ENCODE measurements around the gene USP49. TPM values are rescaled to one million over a fixed set of nuclear protein-coding genes. Genes with fewer than 3 reads are reported as not detected.
A peak's percentile ranks its signal among the peaks of the same experiment; 100 is the strongest.

The USP49 gene
- total and polyA plus RNA-seq, 2 donors (not counting 1 experiment from before 2014, with no cell fraction given) = 1.5 to 2.3 TPM

DNA sequence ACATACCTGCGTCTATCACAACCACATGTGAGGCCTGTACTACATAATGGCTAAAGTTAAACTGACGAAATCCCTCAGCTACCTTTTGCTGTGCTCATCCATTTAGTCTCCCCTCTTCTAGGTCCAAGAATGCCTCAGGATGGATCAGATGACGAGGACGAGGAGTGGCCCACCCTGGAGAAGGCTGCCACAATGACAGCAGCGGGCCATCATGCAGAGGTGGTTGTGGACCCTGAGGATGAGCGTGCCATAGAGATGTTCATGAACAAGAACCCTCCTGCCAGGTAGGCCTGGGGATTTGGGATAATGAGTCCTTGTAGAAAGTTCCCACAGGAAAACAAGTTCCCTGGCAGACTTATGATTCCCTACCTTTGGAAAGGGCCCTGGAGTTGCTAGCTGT, 32.1 kb upstream of the USP49 start:
- H3K4me1 ChIP-seq (ENCODE audit: control insufficient read depth, extremely low read depth, insufficient read depth, low read length) = peaks cover 9% of the 10 kb centered on the region
- H3K27me3 ChIP-seq (ENCODE audit: control insufficient read depth, insufficient read depth, low read length) = no peaks in the 10 kb centered on the region
- no peak overlapping the region for H3K4me2 ChIP-seq (ENCODE audit: extremely low read depth, insufficient read depth, low read length)
- DNase-seq (ENCODE audit: low read depth in 2 of 2) = no peak
- H3K4me3 ChIP-seq (replicated peaks in 1 of 4; ENCODE audit: control extremely low read depth in 1 of 4, insufficient read depth in 1 of 4, low read depth in 3 of 4, low read length in 4 of 4) = no peak overlapping the region
- no peak overlapping the region for H3K27ac ChIP-seq (ENCODE audit: insufficient read depth, low read length)
- TF ChIP-seq, protein P1, sequence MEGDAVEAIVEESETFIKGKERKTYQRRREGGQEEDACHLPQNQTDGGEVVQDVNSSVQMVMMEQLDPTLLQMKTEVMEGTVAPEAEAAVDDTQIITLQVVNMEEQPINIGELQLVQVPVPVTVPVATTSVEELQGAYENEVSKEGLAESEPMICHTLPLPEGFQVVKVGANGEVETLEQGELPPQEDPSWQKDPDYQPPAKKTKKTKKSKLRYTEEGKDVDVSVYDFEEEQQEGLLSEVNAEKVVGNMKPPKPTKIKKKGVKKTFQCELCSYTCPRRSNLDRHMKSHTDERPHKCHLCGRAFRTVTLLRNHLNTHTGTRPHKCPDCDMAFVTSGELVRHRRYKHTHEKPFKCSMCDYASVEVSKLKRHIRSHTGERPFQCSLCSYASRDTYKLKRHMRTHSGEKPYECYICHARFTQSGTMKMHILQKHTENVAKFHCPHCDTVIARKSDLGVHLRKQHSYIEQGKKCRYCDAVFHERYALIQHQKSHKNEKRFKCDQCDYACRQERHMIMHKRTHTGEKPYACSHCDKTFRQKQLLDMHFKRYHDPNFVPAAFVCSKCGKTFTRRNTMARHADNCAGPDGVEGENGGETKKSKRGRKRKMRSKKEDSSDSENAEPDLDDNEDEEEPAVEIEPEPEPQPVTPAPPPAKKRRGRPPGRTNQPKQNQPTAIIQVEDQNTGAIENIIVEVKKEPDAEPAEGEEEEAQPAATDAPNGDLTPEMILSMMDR (conservative IDR thresholded peaks at IDR 0.05 in 1 of 2, IDR thresholded peaks at IDR 0.05 in 1 of 2; ENCODE audit: low read depth in 1 of 2, low read length in 2 of 2) = no peak
- TF ChIP-seq EZH2 (IDR thresholded peaks at IDR 0.05; ENCODE audit: low read length, missing control alignments) = no peak
- H2AFZ ChIP-seq (ENCODE audit: low read length) = no peak overlapping the region
- no peaks in the 10 kb centered on the region for H3K9me3 ChIP-seq (ENCODE audit: control insufficient read depth, insufficient read depth, low read depth, low read length)
- peaks cover 37% of the 10 kb centered on the region for H3K79me2 ChIP-seq (ENCODE audit: control insufficient read depth, insufficient read depth, low read length)
- H3K9ac ChIP-seq (ENCODE audit: insufficient read depth, low read length) = no peak overlapping the region
- no peaks in the 10 kb centered on the region for H4K20me1 ChIP-seq (ENCODE audit: control insufficient read depth, extremely low read depth, insufficient read depth, low read length)
- H3K36me3 ChIP-seq (ENCODE audit: control insufficient read depth, insufficient read depth, low read length) = peaks cover 21% of the 10 kb centered on the region

DNA sequence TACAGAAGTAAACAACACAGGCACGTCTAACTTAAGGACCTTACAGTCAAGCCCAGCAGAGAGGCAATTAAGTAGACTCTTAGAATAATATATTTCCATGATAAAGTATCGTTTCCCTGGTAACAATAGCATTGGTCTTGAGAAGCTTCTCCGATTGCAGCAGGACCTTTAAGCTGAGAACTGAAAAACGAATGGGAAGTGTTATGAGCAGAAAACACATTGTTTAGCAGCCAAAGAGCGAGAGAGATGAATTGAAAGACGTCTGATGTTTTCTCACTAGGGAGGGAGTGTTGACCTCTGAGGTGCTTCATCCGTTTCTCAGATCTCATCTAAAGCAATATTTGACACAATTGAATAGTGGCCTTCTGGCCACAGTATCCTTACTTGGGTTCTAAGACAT, 27.0 kb upstream of the USP49 start:
- H3K9me3 ChIP-seq (ENCODE audit: control insufficient read depth, insufficient read depth, low read depth, low read length) = no peaks in the 10 kb centered on the region
- peak overlapping the region; percentile 90 for H3K4me2 ChIP-seq (ENCODE audit: extremely low read depth, insufficient read depth, low read length)
- no peaks in the 10 kb centered on the region for H4K20me1 ChIP-seq (ENCODE audit: control insufficient read depth, extremely low read depth, insufficient read depth, low read length)
- H3K79me2 ChIP-seq (ENCODE audit: control insufficient read depth, insufficient read depth, low read length) = peaks cover 64% of the 10 kb centered on the region
- no peak for TF ChIP-seq EZH2 (IDR thresholded peaks at IDR 0.05; ENCODE audit: low read length, missing control alignments)
- TF ChIP-seq, protein P1 (conservative IDR thresholded peaks at IDR 0.05 in 1 of 2, IDR thresholded peaks at IDR 0.05 in 1 of 2; ENCODE audit: low read depth in 1 of 2, low read length in 2 of 2) = no peak
- peak overlapping the region; percentile 80 to 98 (median 94) for H3K4me3 ChIP-seq (replicated peaks in 1 of 4; ENCODE audit: control extremely low read depth in 1 of 4, insufficient read depth in 1 of 4, low read depth in 3 of 4, low read length in 4 of 4)
- no peak for DNase-seq (ENCODE audit: low read depth in 2 of 2)
- H2AFZ ChIP-seq (ENCODE audit: low read length) = no peak overlapping the region
- peak overlapping the region; percentile 99 for H3K27ac ChIP-seq (ENCODE audit: insufficient read depth, low read length)
- peaks cover 20% of the 10 kb centered on the region for H3K4me1 ChIP-seq (ENCODE audit: control insufficient read depth, extremely low read depth, insufficient read depth, low read length)
- no peaks in the 10 kb centered on the region for H3K27me3 ChIP-seq (ENCODE audit: control insufficient read depth, insufficient read depth, low read length)
- H3K9ac ChIP-seq (ENCODE audit: insufficient read depth, low read length) = peak overlapping the region; percentile 99
- H3K36me3 ChIP-seq (ENCODE audit: control insufficient read depth, insufficient read depth, low read length) = peaks cover 4% of the 10 kb centered on the region

DNA sequence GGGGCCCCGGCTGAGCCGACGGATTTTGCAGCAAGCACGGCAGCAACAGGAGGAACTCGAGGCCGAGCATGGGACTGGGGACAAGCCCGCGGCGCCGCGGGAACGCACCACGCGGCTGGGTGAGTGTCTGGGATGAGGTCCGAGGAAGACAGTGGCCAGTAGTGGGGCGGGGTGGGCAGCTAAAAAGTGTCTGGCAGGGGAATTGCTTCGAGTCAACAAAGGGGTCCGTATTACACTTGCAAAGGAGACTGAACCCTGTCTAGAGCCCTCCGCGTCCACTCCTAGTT, 26.5 kb upstream of the USP49 start:
- Histone ChIP-seq H3K79me2 (ENCODE audit: control insufficient read depth, insufficient read depth, low read length) (peaks cover 65% of the 10 kb centered on the region), H3K4me2 (ENCODE audit: extremely low read depth, insufficient read depth, low read length) (peak overlapping the region; percentile 90), H4K20me1 (ENCODE audit: control insufficient read depth, extremely low read depth, insufficient read depth, low read length) (no peaks in the 10 kb centered on the region), H3K27ac (ENCODE audit: insufficient read depth, low read length) (peak overlapping the region; percentile 99), H3K4me1 (ENCODE audit: control insufficient read depth, extremely low read depth, insufficient read depth, low read length) (peaks cover 21% of the 10 kb centered on the region), H3K36me3 (ENCODE audit: control insufficient read depth, insufficient read depth, low read length) (peaks cover 4% of the 10 kb centered on the region), H2AFZ (ENCODE audit: low read length) (peak overlapping the region; percentile 61), H3K9me3 (ENCODE audit: control insufficient read depth, insufficient read depth, low read depth, low read length) (no peaks in the 10 kb centered on the region), H3K9ac (ENCODE audit: insufficient read depth, low read length) (peak overlapping the region; percentile 99), H3K27me3 (ENCODE audit: control insufficient read depth, insufficient read depth, low read length) (no peaks in the 10 kb centered on the region), H3K4me3 (replicated peaks in 1 of 4; ENCODE audit: control extremely low read depth in 1 of 4, insufficient read depth in 1 of 4, low read depth in 3 of 4, low read length in 4 of 4) (peak overlapping the region; percentile 80 to 98 (median 94))
- no peak for DNase-seq (ENCODE audit: low read depth in 2 of 2)
- no peak for TF ChIP-seq EZH2 (IDR thresholded peaks at IDR 0.05; ENCODE audit: low read length, missing control alignments)
- TF ChIP-seq, protein P1 (conservative IDR thresholded peaks at IDR 0.05 in 1 of 2, IDR thresholded peaks at IDR 0.05 in 1 of 2; ENCODE audit: low read depth in 1 of 2, low read length in 2 of 2) = no peak

Data from fibroblast of lung (primary cell).